Diencephalon (tissue), 1 donor: ENCODE results near the gene CD1D. TPM values are rescaled to one million over a fixed set of nuclear protein-coding genes. Genes with fewer than 3 reads are reported as not detected.

Source experiments
- total RNA-seq: library from RNA; depleted of rRNA; stranded (reverse); fragments of >200 nt; gene quantifications from one replicate; pipeline ENCODE4 v1.2.3, GENCODE V29; 2014

Gene CD1D
- total RNA-seq = 0.23 TPM

GRCh38 chr1:158180741-158181576, at the start of gene CD1D:
Gene CD1D (plus strand): TSS chr1:158180895. CDS start chr1:158181102, 207 bp downstream.

Other genes with a start within 250 kb of the CD1D start
- 21.2 TPM for gene KIRREL1, start 187.2 kb upstream of the CD1D start, total RNA-seq
- not detected for gene CD1A, start 73.5 kb downstream of the CD1D start, total RNA-seq
- not detected for gene CD1C, start 109.0 kb downstream of the CD1D start, total RNA-seq
- gene CD1B, start 150.6 kb downstream of the CD1D start, total RNA-seq = not detected
- gene CD1E, start 173.0 kb downstream of the CD1D start, total RNA-seq = not detected
- not detected for gene OR10T2, start 218.6 kb downstream of the CD1D start, total RNA-seq
- gene OR10K2, start 245.3 kb downstream of the CD1D start, total RNA-seq = not detected